HL-60 (cell line): ENCODE data around the gene LRRTM2.

Experiments used
- DNase-seq, 2 experiments: peaks; one replicate each; pipeline ENCODE4 v3.0.0-alpha.2; 2010 to 2020; ENCODE audit warnings: low read depth in 1 of 2, low spot score in 1 of 2
- H3K27ac ChIP-seq: fragments of 250-450 bp; sonication (Bioruptor Pico); replicated peaks from 2 replicates; pipeline ENCODE4 v1.5.1; 2020; ENCODE audit warnings: mild to moderate bottlenecking, moderate library complexity
- H3K27me3 ChIP-seq: fragments of 250-450 bp; sonication (Bioruptor Pico); 2 replicates; pipeline ENCODE4 v1.5.1; 2021; ENCODE audit warnings: mild to moderate bottlenecking, moderate library complexity; ENCODE audit not compliant: insufficient read depth, poor library complexity, severe bottlenecking
- H3K4me3 ChIP-seq: replicated peaks from 2 replicates; pipeline ENCODE4 v1.5.1; 2011; ENCODE audit warnings: mild to moderate bottlenecking, control low read depth, low read length; ENCODE audit not compliant: insufficient read depth
- GABPA ChIP-seq: IDR thresholded peaks from 2 replicates; pipeline ENCODE4 v1.6.1; 2012; ENCODE audit warnings: low read depth
- POLR2AphosphoS5 ChIP-seq: IDR thresholded peaks from 2 replicates; pipeline ENCODE4 v1.6.1; 2012; ENCODE audit warnings: low read depth
- REST ChIP-seq: IDR thresholded peaks from 2 replicates; pipeline ENCODE4 v1.6.1; 2012; ENCODE audit warnings: low read depth; ENCODE audit not compliant: insufficient replicate concordance
- SPI1 ChIP-seq: IDR thresholded peaks from 2 replicates; pipeline ENCODE4 v1.6.1; 2012; ENCODE audit warnings: low read depth, mild to moderate bottlenecking, borderline replicate concordance
- TF ChIP-seq, protein P1 (sequence below): IDR thresholded peaks from one replicate; pipeline ENCODE4 v1.5.1; 2011; ENCODE audit warnings: low read length, control low read depth, inconsistent platforms; ENCODE audit not compliant: insufficient read depth

The LRRTM2 gene

DNA sequence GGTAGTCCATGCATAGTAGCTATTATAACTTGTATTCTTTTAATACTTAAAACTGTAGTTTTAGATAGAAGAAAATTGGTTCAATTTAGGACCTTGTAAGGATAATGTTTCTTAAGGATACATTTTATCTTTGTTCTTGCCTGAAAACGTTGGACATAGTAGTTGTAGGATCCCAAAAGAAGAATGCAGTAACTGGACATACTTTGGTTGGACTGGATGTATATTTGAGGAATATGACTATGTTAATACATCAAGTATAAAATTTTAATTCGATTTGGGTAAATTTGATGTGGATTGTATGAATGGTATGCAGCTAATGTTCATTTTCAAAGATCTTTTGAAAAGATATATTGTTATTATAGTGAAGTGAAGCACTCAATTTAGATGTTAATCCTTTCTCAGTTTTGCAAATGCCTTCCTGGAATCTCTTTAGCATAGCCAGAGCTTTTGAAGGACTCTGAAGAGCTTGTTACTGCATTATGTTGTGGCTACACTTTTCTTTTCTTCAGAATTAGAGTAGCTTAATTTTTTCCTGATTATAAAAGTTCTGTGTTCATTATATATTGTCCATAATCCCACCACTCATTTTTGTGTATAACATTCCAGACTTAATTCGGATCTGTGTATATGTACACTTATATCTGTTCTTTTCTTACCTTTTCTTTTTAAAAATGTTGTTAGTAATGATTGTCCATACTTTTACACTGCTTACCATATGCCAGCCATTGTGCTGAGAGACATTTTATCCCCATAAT, 41.2 kb downstream of the LRRTM2 start:
- DNase-seq: no peak
- H3K4me3 ChIP-seq: no peak overlapping the region
- no peaks in the 10 kb centered on the region for H3K27me3 ChIP-seq
- no peak overlapping the region for H3K27ac ChIP-seq
- no peak for TF ChIP-seq POLR2AphosphoS5
- TF ChIP-seq GABPA: no peak
- no peak for TF ChIP-seq REST
- TF ChIP-seq, protein P1, sequence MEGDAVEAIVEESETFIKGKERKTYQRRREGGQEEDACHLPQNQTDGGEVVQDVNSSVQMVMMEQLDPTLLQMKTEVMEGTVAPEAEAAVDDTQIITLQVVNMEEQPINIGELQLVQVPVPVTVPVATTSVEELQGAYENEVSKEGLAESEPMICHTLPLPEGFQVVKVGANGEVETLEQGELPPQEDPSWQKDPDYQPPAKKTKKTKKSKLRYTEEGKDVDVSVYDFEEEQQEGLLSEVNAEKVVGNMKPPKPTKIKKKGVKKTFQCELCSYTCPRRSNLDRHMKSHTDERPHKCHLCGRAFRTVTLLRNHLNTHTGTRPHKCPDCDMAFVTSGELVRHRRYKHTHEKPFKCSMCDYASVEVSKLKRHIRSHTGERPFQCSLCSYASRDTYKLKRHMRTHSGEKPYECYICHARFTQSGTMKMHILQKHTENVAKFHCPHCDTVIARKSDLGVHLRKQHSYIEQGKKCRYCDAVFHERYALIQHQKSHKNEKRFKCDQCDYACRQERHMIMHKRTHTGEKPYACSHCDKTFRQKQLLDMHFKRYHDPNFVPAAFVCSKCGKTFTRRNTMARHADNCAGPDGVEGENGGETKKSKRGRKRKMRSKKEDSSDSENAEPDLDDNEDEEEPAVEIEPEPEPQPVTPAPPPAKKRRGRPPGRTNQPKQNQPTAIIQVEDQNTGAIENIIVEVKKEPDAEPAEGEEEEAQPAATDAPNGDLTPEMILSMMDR: no peak
- no peak for TF ChIP-seq SPI1

DNA sequence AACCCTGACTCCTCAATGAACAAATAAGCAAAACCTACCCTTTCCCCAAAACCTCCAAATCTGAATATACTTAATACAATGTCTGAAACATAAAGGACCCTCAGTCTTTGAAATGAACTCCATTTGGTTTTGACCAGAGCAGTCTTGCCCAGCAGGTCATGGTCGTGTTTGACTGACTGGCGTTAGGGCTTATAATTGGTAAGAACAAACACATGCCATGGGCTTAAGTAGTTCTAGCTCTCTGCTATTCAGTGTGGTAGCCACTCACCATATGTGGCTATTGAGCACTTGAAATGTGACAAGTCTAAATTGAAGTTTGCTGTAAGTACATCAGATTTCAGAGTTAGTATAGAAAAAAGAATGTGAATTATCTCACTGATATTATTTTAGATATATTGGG, 42.1 kb downstream of the LRRTM2 start:
- no peaks in the 10 kb centered on the region for H3K27me3 ChIP-seq
- TF ChIP-seq SPI1: no peak
- TF ChIP-seq REST: no peak
- no peak for TF ChIP-seq GABPA
- no peak for TF ChIP-seq POLR2AphosphoS5
- TF ChIP-seq, protein P1: no peak
- no peak overlapping the region for H3K27ac ChIP-seq
- H3K4me3 ChIP-seq: no peak overlapping the region
- DNase-seq: no peak

DNA sequence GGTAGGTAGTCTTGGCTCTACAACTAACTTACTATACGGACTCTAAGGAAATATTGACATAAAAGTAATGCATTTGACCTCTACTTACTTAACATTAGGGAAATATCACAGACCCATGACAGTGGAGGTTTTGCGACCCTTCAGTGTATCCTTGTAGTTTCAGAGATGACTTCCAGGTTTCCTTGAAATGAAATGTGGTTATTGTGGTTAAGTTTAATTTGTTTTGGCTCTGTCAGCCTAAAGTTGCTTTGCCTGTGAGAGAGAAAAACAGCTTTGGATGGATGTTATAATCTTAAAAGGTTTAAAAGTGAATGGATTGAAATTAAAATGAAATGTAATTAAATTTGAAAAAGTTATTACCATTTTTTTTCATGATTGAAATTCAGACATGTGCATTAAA, 42.9 kb downstream of the LRRTM2 start:
- TF ChIP-seq POLR2AphosphoS5 (no peak), SPI1 (no peak), REST (no peak), GABPA (no peak)
- TF ChIP-seq, protein P1: no peak
- no peak overlapping the region for H3K27ac ChIP-seq
- DNase-seq: no peak
- no peak overlapping the region for H3K4me3 ChIP-seq
- no peaks in the 10 kb centered on the region for H3K27me3 ChIP-seq
